Muscle of leg (tissue), 11 donors: ENCODE measurements around the gene CD37. TPM values are rescaled to one million over a fixed set of nuclear protein-coding genes. Genes with fewer than 3 reads are reported as not detected.
A peak's percentile ranks its signal among the peaks of the same experiment; 100 is the strongest.
"Not testable (repeated sequence)": the region's sequence is repeated elsewhere in the genome, so short reads cannot be mapped to it uniquely, and the experiment has no call there.

Source experiments
- DNase-seq: peaks from one replicate; pipeline ENCODE4 v3.0.0; 2013
- H3K27ac ChIP-seq: one replicate; pipeline ENCODE4 v1.5.1; 2013; ENCODE audit warnings: mild to moderate bottlenecking, low read length, control low read depth
- H3K27me3 ChIP-seq: one replicate; pipeline ENCODE4 v1.6.1; 2013; ENCODE audit warnings: low read length; ENCODE audit not compliant: control insufficient read depth, insufficient read depth
- H3K36me3 ChIP-seq: one replicate; pipeline ENCODE4 v1.6.1; 2013; ENCODE audit warnings: low read length; ENCODE audit not compliant: control insufficient read depth, insufficient read depth
- H3K4me1 ChIP-seq: one replicate; pipeline ENCODE4 v1.6.1; 2013; ENCODE audit warnings: low read length; ENCODE audit not compliant: control insufficient read depth, insufficient read depth
- H3K4me3 ChIP-seq: one replicate; pipeline ENCODE4 v1.5.1; 2013; ENCODE audit warnings: low read length, control low read depth
- H3K9me3 ChIP-seq: replicated peaks from 2 replicates; pipeline ENCODE4 v1.6.1; 2013; ENCODE audit warnings: low read depth, low read length; ENCODE audit not compliant: control insufficient read depth
- WGBS: methylation state at CpG from one replicate; pipeline ENCODE4 v1.1.5; 2013; ENCODE audit warnings: missing lambda C conversion rate; ENCODE audit not compliant: insufficient coverage; 5-methylcytosine and 5-hydroxymethylcytosine counted together
- polyA plus RNA-seq, 8 donors: library from polyadenylated mRNA; unstranded; fragments of 120-200 nt; gene quantifications; one replicate each; pipeline versions ENCODE4 v1.2.1 to v1.2.3, GENCODE V29; 2013; ENCODE audit warnings: inconsistent platforms in 1 of 8, low replicate concordance in 1 of 8; ENCODE audit not compliant: insufficient read length in 8 of 8, insufficient read depth in 1 of 8
- total RNA-seq: library from RNA; stranded (reverse); fragments of 120-200 nt; gene quantifications from one replicate; pipeline ENCODE4 v1.2.4, GENCODE V29; 2013

Gene CD37
- total and polyA plus RNA-seq, 9 donors, result 1.1 to 27.7 (median 22.5) TPM

GRCh38 chr19:49361438-49362047 is 26.3 kb downstream of the CD37 start:
- peak; percentile 96 for DNase-seq
- under 1% methylated on average over 26 of the region's 27 CpGs for WGBS
- Histone ChIP-seq H3K4me1 (peaks cover 42% of the 10 kb centered on the region), H3K36me3 (peaks cover 32% of the 10 kb centered on the region), H3K4me3 (peak overlapping the region; percentile 100), H3K27me3 (peaks cover 2% of the 10 kb centered on the region), H3K9me3 (no peaks in the 10 kb centered on the region), H3K27ac (peak overlapping the region; percentile 96)

- peak within 1 kb of the TSS; percentile 100 for H3K4me3 ChIP-seq
- H3K9me3 ChIP-seq, result no peaks in the 10 kb centered on the region
- peak; percentile 93 for DNase-seq
- H3K27me3 ChIP-seq, result peaks cover 2% of the 10 kb centered on the region
- peaks cover 24% of the 10 kb centered on the region for H3K36me3 ChIP-seq
- WGBS, result under 1% methylated on average over 45 of the region's 52 CpGs
- peaks cover 35% of the 10 kb centered on the region for H3K4me1 ChIP-seq
- H3K27ac ChIP-seq, result peak within 1 kb of the TSS; percentile 96
These were observed 27.1 kb downstream of the CD37 start, which contains the start of gene TEAD2 for GRCh38 chr19:49362048-49362928. TEAD2 (minus strand) TSS chr19:49362416; CDS start chr19:49360075, 2,341 bp downstream.

GRCh38 chr19:49362929-49363267 is 27.7 kb downstream of the CD37 start:
- DNase-seq, result peak; percentile 80
- H3K36me3 ChIP-seq, result peaks cover 19% of the 10 kb centered on the region
- peaks cover 2% of the 10 kb centered on the region for H3K27me3 ChIP-seq
- H3K4me3 ChIP-seq, result peak overlapping the region; percentile 100
- peak overlapping the region; percentile 96 for H3K27ac ChIP-seq
- H3K4me1 ChIP-seq, result peaks cover 30% of the 10 kb centered on the region
- 0% methylated on average over 13 of the region's 14 CpGs for WGBS
- H3K9me3 ChIP-seq, result no peaks in the 10 kb centered on the region

DNA sequence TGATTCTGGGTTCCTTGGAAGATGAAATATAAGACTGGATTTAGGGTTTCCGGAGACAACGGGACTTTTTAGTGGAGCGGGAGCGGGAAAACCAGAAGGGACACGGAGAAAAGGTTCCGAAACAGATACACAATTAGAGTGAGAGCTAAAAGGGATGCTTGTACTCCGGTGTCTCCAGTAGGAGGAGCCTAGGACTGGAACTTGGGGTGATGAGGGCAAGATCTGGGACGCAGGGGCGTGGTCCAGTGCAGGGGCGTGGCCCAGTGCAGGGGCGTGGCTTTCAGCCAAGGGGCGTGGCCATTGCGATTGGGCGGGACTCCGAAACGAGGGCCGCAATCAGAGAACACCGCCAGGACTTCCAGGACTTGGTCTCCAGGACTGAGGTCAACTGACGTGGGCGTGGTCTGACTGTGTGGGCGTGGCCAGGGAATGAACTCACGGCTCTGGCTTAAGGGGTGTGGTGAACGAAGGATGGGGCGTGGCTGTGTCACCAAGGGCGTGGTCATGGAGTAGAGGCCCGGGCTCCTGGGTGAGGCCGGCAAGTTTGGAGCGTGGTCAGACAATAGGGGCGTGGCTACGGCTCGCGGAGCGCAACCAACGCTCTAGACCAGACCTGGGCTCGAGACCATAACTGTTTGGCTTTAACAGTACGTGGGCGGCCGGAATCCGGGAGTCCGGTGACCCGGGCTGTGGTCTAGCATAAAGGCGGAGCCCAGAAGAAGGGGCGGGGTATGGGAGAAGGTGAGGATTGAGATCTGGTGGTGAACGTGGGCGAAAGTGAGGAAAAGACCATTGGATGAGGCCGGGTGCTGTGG is 28.3 kb downstream of the CD37 start, which contains the start of gene DKKL1:
TSS of gene DKKL1 (plus strand) at position 610 of the 815 bp plus-strand sequence. CDS start at position 732, 122 bp downstream.
- peak within 1 kb of the TSS; percentile 96 for H3K27ac ChIP-seq
- peaks cover 30% of the 10 kb centered on the region for H3K4me1 ChIP-seq
- WGBS, result 1% methylated on average over 44 of the region's 46 CpGs
- H3K9me3 ChIP-seq, result no peaks in the 10 kb centered on the region
- H3K36me3 ChIP-seq, result peaks cover 13% of the 10 kb centered on the region
- peak; percentile 98 for DNase-seq
- peak within 1 kb of the TSS; percentile 100 for H3K4me3 ChIP-seq
- peaks cover 2% of the 10 kb centered on the region for H3K27me3 ChIP-seq

DNA sequence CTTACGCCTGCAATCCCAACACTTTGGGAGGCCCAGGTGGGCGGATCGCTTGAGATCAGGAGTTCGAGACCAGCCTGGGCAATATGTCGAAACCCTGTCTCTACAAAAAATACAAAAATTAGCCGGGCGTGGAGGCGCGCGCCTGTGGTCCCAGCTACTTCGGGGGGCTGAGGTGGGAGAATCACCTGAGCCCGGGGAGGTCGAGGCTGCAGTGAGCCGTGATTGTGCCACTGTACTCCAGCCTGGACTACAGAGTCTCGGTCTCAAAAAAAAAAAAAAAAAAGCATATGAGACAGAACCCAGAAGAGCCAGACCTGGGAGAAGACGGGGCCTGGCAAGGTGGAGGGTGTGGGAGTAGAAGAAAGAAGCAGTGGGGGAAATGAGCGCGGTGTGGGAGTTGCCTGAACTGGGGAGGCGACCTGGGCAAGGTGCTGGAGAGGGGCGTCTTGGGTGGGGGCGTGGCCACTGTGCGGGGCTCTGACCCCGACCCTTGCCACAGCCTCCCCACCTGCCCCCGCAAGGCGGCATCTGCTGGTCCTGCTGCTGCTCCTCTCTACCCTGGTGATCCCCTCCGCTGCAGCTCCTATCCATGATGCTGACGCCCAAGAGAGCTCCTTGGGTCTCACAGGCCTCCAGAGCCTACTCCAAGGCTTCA is 29.0 kb downstream of the CD37 start:
- no peak for DNase-seq
- Histone ChIP-seq H3K4me1 (peaks cover 30% of the 10 kb centered on the region), H3K9me3 (peaks cover 6% of the 10 kb centered on the region), H3K27me3 (peaks cover 2% of the 10 kb centered on the region), H3K4me3 (peak overlapping the region; percentile 100), H3K36me3 (peaks cover 5% of the 10 kb centered on the region), H3K27ac (peak overlapping the region; percentile 96)
- WGBS, result 64% methylated on average over 19 of the region's 27 CpGs

DNA sequence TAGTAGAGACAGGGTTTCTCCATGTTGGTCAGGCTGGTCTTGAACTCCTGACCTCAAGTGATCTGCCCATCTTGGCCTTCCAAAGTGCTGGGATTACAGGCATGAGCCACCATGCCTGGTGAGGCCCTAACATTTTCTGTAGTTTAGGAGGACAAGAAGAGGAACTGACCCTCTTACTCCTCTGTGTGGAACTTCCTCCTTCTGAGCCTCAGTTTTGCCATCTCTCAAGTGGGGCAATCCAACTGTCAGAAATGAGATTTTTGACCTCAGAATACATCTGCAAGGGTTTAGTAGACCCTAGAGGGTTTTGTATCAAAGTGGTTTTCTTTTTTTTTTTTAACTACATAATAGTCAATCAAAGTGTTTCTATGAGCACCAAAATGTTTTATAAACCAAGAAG is 30.9 kb downstream of the CD37 start:
- Histone ChIP-seq H3K36me3 (no peaks in the 10 kb centered on the region), H3K4me3 (no peak overlapping the region), H3K27ac (no peak overlapping the region), H3K4me1 (peaks cover 18% of the 10 kb centered on the region), H3K9me3 (peaks cover 12% of the 10 kb centered on the region), H3K27me3 (peaks cover 2% of the 10 kb centered on the region)
- no peak for DNase-seq

- Histone ChIP-seq H3K27ac (no peak overlapping the region), H3K4me3 (no peak overlapping the region), H3K4me1 (peaks cover 2% of the 10 kb centered on the region), H3K27me3 (no peaks in the 10 kb centered on the region), H3K9me3 (peaks cover 12% of the 10 kb centered on the region), H3K36me3 (no peaks in the 10 kb centered on the region)
- DNase-seq, result no peak
- 100% methylated on average over 1 of the region's 5 CpGs for WGBS
These were observed 33.6 kb downstream of the CD37 start for GRCh38 chr19:49368711-49369358.

GRCh38 chr19:49371184-49371583 is 36.0 kb downstream of the CD37 start:
- H3K9me3 ChIP-seq, result peaks cover 12% of the 10 kb centered on the region
- WGBS, result 80% methylated on average over 1 of the region's 3 CpGs
- no peaks in the 10 kb centered on the region for H3K36me3 ChIP-seq
- no peak overlapping the region for H3K4me3 ChIP-seq
- H3K27ac ChIP-seq, result no peak overlapping the region
- DNase-seq, result no peak
- H3K27me3 ChIP-seq, result no peaks in the 10 kb centered on the region
- H3K4me1 ChIP-seq, result no peaks in the 10 kb centered on the region

DNA sequence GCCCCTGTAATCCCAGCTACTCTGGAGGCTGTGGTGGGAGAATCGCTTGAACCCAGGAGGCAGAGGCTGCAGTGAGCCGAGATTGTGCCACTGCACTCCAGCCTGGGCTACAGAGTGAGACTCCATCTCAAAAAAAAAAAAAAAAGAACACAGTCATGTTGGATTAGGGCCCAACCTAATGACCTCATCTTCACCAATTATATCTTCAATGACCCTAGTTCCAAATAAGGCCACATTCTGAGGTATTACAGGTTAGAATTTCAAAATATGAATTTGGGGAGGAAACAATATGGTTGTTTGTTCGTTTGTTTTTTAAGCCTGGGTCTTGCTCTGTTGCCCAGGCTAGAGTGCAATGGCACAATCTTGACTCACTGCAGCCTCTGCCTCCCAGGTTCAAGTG is 38.0 kb downstream of the CD37 start:
- 83% methylated on average over 1 of the region's 3 CpGs for WGBS
- not testable (repeated sequence) for DNase-seq, H3K4me3 ChIP-seq, H3K27ac ChIP-seq, H3K36me3 ChIP-seq, H3K27me3 ChIP-seq, H3K4me1 ChIP-seq
- peaks cover 12% of the 10 kb centered on the region for H3K9me3 ChIP-seq
